Measurements from ENCODE around the gene DESI2. TPM values are rescaled to one million over a fixed set of nuclear protein-coding genes. Genes with fewer than 3 reads are reported as not detected.
"Not testable (repeated sequence)": the region's sequence is repeated elsewhere in the genome, so short reads cannot be mapped to it uniquely, and the experiment has no call there.

DESI2 gene
- total RNA-seq, 1 experiment from 2014 or later = 133 TPM

DNA sequence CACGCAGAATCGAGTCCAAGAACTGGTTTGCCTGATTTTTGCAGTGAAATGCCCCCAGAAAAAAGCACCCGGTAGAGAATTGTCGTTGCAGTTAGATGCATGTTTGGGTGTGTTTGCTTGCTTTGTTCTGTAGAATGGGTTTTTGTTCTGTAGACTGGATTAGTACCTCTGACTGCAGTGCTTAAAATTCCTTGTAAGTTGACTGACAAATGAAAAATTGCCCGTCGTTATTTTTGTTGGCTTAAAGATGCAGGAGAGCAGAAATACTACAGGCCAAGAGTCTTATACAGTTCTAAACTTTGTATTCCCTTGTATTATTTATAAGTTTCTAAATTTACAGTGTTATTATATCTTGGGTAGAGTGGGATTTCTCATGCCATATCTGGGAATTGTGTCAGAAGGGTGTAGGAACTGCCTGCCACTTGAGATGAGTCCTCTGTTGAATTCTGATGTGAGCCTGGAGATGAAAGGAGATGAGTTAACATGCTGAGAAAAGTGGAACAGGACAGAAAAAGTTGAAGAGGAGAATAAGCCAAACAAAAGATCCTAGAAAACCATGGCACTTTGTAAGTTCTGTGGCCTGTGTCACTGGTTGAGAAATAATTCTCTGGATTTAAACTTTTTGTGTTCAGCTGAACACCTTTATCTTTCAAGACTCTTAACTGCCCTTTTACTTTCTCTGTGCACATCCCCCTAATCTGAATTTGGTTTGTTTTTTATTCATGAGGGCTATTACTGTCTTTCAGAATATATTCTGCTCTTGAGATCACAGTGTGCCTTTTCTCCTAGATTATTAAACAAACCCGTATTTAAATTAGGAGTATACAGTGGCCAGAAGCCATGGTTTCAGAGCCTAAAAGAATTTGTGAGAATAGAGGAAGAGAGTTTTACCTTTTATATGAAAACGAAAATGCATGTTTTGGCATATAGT lies 1.4 kb downstream of the DESI2 start:
- DNase-seq (ENCODE audit: low spot score) = no peak

DNA sequence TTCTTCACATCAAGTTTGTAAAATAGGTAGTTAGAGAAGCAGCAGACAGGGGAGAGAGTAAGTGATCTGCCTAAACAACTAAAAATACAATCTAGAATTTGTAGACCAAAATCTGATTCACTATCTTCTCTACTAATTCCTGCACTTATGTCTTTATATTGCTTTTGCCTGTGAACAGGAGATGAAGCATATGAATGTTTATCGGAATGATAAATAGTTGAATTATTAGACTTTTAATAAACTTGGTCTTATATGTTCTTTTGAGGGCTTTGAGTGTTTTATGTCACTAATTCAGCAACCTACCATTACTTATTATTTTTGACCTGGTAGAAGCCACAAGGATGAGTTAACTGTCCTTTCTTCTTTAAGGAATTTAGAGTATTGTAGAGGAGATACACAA lies 2.3 kb downstream of the DESI2 start:
- DNase-seq (ENCODE audit: low spot score) = no peak

DNA sequence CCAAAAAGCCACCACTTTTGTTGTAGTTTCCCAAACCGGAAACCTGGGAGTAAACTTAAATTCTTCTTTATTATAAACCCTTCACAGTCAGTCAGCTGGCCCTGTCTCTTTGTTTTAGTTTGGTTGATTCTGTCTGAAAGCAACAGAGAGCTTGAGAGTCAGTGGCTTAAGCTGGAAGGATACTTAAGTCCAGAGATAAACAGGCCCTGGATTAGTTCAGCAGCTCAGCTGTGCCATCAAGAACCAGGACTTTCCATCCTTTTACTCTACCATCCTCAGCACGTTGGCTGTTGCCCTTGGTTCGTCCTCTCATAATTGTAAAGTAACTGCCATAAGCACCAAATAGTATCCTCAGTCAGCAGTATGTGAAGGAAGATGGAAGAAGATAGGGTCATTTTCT lies 4.5 kb downstream of the DESI2 start:
- no peak for DNase-seq (ENCODE audit: low spot score)

DNA sequence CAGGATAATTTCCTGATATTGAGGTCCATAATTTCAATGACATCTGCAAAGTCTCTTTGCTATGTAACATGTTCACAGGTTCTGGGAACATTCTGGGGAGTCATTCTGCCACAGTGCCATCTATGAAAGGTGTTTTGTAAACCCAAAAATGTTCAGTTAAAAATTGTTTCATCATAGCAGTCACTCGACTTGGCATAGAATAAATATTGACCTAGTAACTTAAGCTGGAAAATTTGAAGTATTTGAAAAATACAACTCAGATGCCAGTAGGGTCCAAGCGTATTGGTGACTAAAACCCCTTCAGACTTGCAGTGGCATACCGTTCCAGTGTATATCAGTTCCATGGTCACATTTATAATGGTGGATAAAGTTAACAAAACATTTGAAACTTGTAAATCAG lies 6.8 kb downstream of the DESI2 start:
- no peak for DNase-seq (ENCODE audit: low spot score)

DNA sequence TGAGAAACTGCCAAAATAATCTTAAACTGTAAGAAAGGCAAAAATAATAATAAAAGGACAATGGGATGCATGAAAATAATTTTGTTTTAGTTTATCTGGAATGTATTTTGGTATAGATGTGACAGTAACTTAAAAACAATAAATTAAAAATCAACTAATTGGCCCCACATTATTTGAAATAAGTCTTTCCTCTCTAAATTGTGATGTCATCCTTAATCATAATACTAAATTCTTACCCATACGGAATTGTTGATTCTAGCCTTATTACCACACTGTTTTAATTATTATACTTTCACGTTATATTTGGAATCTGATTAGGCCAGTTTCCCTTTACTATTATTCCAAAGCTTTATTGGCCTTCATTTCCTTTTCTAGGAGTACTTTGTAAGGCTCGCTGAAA lies 7.7 kb downstream of the DESI2 start:
- DNase-seq (ENCODE audit: low spot score) = no peak

- not testable (repeated sequence) for DNase-seq (ENCODE audit: low spot score)
Measured at GRCh38 chr1:244661569-244662312, 8.8 kb downstream of the DESI2 start.

DNA sequence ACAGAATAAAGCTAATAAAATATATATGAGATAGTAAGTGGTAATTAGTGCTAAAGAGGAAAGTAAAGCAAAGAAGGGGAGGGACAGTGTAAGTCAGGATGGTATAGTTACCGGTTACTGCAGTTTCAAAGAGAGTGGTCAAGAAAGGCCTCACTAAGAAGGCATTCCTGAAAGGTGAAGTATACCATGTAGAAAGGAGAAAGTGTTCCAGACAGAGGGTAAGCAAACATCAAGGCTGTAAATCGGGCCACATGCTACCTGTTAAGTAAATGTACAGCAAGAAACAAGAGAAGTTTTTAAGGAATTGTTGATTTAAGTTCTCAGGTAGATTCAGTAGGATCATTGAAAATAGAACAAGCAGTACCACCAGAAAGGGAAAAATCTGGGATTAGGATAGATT lies 9.7 kb downstream of the DESI2 start:
- no peak for DNase-seq (ENCODE audit: low spot score)

GRCh38 chr1:244664353-244664752 lies 11.4 kb downstream of the DESI2 start:
- no peak for DNase-seq (ENCODE audit: low spot score)

DNA sequence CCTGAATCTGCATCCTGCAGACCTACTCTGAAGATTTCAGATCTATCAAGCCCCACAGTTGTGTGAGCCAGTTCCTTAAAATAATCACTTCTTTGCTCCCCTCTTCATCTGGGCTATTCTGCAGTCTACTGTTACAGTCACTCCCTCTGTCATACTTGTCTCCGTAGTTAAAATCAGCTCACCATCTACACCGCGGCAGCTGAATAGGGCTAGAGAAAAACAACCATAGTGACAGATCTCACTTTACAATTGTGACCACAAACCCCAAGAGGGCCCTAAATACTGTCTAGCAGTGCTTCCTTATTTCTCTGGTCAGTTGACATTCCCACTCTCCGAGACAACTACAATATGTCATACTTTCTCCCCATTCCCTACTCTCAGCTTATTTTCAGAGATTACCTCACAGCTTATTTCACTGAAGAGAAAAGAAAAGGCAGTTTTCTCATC lies 12.9 kb downstream of the DESI2 start:
- DNase-seq (ENCODE audit: low spot score) = peak; percentile 13

- not testable (repeated sequence) for DNase-seq (ENCODE audit: low spot score)
Measured at GRCh38 chr1:244666672-244667418, 13.9 kb downstream of the DESI2 start.

DNA sequence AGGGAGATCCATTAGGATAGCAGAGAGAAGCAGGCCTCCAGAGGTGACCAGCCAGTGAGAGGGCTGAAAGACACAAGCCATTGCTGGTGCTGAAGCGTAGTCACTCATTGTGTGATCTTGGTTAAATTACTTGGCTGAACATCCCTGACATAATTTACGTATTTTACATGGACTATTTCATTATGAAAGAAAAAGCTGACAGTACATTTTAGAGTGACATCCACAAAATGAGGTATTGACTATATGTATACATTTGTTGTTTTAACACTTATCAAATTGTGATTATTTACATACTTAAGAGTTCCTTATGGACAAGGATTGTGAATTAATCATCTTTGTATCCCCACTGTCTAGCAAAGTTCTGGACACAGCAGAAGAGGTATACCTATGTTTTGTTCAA lies 14.9 kb downstream of the DESI2 start:
- DNase-seq (ENCODE audit: low spot score) = no peak

- DNase-seq (ENCODE audit: low spot score) = no peak
Measured at GRCh38 chr1:244672946-244673682, 20.2 kb downstream of the DESI2 start.

- peak; percentile 8 for DNase-seq (ENCODE audit: low spot score)
Measured at GRCh38 chr1:244674446-244674845, 21.5 kb downstream of the DESI2 start.

DNA sequence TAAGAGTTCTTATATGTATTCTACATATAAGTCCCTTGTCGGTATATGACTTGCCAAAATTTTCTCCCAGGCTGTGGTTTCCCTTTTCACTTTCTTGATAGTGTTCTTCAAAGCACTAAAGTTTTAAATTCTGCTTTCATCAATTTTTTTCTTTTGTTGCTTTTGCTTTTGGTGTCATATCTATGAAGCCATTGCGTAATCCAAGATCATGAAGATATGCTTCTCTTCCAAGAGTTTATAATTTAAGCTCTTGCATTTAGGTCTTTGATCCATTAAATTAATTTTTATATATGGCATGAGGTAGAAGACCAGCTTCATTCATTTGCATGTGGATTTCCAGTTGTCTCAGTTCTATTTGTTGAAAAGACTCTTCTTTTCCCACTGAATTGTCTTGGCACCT lies 22.2 kb downstream of the DESI2 start:
- no peak for DNase-seq (ENCODE audit: low spot score)

DNA sequence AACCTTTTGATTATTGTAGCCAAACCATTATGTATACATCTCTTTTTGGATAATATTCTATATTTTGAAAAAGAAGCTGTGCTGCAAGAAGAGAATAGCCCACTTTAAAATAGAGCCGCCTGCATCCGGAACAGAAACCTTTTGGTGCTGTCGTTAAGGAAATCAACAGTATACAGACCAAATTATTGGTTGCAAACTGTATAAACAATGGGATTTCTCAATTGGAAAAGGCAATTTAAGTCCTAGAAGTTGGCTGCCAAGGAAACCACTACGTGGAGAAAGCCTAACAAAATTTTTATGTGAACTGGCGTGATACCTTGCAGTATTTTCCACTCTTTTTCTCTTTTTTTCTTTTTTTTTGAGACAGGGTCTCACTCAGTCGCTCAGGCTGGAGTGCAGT lies 25.8 kb downstream of the DESI2 start:
- no peak for DNase-seq (ENCODE audit: low spot score)

GRCh38 chr1:244680667-244681066 lies 27.7 kb downstream of the DESI2 start:
- no peak for DNase-seq (ENCODE audit: low spot score)

DNA sequence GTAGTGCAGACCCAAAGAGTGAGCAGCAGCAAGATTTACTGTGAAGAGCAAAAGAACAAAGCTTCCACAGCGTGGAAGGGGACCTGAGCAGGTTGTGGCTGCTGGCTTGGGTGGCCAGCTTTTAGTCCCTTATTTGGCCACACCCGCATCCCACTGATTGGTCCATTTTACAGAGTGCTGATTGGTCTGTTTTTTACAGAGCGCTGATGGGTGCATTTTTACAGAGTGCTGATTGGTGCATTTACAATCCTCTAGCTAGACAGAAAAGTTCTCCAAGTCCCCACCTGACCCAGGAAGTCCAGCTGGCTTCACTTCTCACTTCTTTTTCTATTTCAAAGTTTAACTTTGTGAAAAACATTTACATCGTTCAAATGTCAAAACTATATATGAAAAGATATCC lies 29.2 kb downstream of the DESI2 start:
- DNase-seq (ENCODE audit: low spot score) = not testable (repeated sequence)

GRCh38 chr1:244695937-244696336 lies 43.0 kb downstream of the DESI2 start:
- no peak for DNase-seq (ENCODE audit: low spot score)

GRCh38 chr1:244699741-244700140 lies 46.8 kb downstream of the DESI2 start:
- DNase-seq (ENCODE audit: low spot score) = no peak

DNA sequence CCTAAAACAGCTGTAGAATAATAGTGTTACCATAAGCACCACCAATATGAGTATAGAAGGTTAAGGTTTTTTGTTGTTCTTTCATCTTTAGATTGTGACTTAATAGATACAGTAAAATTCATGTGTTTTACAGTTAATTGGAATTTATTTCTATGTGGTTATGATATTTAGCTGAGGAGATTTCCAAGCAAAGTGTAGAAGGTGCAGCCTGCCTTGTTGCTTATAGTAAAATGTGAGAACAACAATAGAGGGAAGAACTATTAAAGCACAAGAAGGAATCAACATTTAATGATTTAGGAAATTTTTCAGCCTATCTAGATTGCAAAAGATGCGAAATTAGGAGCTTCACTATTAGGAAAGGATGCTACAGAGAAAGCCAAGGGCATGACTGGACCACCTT lies 47.9 kb downstream of the DESI2 start:
- no peak for DNase-seq (ENCODE audit: low spot score)

GRCh38 chr1:244702620-244703019 lies 49.7 kb downstream of the DESI2 start:
- no peak for DNase-seq (ENCODE audit: low spot score)

All from A172 (cell line).